Midbrain (tissue), 1 donor: ENCODE results near the gene BDKRB2.

Source experiments
- DNase-seq: peaks from one replicate; lab custom pipeline; 2025; lab: John Stamatoyannopoulos, UW

The BDKRB2 gene

DNA sequence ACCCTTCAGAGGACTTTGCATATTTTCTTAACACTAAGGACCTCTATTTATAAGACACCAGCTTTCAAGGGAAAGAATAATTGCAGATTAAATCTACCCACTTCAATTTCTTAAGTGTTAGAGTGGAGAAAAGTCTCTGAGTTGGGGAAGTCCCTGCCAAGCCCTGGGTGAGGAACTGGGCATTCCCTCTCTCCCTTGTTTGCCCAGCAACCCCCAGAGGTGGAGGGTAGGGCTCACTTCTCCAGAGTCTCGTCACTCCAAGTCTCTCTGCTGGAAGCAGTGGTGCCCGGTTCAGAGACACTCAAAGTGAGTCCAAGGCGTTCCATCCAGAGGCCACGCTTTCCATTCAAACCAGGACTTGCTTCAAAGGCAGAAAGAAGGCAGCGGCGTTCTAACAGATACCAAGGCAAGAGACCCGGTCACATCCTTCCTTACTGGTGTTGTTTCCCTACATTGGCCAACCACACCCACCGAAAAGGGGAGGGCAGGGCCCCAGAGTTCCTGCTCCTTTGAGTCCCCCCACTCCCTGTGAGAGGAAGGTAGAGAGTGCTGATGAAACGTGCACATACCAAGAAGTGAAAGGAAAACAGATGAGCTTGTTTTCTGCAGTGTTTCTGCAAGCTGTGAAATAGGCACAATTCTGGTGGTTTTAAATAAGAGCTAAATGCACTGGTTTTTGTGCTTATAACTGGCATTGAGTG, 6.1 kb upstream of the BDKRB2 start:
- peak; percentile 21 for DNase-seq

DNA sequence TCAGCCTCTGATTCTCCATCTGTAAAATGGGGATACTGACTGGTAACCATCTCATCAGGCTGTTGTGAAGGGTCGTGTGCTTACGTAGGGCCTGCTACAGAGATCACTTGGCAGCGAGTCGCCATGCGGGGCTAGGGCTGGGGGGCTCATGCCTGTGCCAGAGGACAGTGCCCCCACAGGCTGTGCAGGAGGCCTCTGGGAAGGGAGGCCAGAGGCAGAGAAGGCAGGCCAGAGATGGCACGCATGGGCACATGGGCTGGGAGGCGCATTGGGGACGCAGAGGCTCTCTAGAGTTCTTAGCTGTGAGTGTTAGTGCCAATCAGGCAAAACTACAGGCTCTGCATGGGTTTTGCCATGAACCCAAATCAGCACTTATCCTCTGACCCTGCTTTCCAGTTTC, 3.5 kb upstream of the BDKRB2 start:
- no peak for DNase-seq

GRCh38 chr14:96201965-96202364, 2.7 kb upstream of the BDKRB2 start:
- no peak for DNase-seq

DNA sequence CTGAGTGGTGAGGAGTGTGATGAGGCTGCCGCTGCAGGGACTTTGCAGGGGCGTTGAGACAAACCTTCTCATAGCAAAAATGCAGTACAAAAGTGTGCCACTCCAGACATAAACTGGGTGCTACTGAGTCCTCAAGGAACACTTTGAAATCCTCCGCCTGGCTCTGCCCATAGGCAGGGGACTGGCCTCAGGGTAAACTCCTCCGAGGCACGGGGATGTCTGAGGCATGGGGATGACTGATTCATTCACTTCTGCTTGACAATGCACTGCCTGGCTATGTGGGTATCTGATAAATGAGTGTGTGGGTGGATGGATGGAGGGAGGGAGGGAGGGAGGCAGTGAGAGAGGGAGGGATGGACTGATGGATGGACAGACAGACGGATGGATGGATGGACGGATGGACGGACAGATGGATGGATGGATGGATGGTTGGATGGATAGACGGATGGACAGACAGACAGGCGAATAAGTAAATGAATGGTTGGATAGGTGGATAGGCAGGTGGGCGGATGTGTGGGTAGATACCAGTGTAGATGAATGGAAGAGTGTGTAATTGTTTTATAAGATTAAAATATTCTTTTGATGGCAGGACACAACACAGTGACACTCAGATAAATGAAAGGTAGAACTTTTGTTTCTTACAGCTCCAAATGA, 2.1 kb upstream of the BDKRB2 start:
- DNase-seq, result no peak

GRCh38 chr14:96203116-96203515, 1.5 kb upstream of the BDKRB2 start:
- DNase-seq, result no peak

GRCh38 chr14:96203635-96204034, 1.0 kb upstream of the BDKRB2 start:
- DNase-seq, result no peak

DNA sequence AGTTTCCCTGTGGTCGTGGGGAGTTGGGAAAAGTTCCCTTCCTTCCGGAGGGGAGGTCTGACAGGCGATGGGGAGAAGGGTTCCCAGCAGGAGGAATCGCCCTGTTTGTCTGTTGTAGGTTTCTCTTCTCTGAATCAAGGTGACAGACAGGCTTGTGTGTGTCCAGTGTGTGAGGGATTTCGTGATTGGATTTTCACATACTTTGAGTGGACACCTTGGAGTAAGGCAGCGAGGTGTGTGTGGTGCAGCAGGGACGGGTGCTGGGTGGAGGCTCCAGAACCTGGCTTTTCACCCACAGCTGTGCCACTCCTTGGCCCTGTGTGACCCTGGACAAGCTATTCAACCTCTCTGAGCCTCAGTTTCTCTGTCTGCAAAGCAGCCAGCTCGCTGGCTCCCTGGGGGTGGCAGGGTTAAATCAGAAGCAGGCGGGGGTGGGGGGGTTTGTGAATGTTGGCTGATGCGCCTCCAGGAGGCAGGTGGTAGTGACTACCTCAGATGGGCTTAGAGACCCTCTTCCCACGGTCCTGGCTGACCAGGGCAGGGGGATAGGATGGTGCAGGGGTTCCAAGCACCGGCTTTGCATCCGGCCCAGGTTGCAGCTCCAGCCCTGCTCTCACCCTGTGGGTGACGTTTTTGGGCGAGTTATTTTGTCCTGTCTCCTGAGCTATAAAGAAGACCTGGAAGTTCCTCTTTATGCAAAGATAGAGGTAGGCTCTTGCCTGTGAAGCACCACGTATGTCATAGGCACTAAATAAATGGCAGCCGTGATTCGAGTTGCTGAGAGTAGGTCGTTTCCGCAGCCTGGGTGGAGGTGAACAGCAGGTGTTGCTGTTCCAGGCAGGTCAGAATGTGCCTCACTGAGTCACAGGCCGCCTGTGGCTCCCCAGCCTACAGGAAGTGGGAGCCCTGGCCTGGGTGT, 679 bp downstream of the BDKRB2 start:
- DNase-seq, result no peak

DNA sequence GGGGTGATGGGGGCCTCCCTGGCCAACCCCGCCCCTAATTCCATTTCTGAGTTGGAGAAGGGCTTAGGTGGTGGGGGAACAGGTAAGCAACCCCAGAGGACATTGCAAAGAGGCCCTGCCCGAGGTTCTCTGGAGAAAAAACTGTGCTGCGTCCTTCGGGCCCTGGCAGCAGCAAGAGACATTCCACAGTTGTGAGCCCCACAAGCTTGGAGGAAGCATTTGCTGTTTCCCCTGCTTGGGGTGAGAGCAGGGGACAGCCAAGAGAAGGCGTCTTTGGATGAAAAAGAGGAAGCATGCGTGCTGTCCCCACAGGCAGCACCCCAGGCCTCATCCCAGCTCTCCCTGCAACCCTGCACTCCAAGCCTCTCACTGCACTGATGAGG, 1.3 kb downstream of the BDKRB2 start:
- no peak for DNase-seq

DNA sequence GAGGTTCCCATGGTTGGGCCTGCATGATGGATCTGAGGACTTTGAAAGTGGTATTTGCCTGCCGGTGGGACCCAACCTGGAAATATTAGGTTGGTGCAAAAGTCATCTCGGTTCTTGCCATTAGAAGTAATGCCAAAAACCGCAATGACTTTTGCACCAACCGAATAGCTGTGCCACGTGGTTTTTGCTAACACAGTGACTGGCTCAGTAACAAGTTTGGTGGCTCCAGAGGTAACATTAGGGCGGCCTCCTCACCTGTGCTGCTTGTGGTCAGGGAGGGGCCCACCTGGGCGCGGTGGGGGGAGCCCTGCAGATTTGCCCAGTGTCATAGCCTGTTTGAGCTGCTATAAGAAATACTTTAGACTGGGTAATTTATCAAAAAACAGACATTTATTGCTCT, 1.8 kb downstream of the BDKRB2 start:
- DNase-seq, result no peak

DNA sequence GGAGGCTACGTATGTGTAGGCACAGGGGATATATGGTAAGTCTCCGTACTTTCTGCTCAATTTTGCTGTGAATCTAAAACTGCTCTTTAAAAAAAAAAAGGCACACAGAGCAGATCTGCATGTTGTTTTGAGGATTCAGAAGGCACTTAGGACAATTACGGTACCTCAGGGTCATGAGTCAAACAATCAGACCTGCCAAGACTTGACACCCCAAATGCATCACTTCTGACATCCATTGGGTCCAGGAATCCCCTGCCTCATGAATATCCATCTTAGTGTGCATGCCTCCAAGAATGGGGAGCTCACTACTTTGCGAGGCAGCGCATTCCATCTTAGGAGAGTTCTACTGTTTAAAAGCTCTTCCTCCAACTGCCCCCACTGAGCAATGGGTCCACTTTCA, 3.0 kb downstream of the BDKRB2 start:
- no peak for DNase-seq

DNA sequence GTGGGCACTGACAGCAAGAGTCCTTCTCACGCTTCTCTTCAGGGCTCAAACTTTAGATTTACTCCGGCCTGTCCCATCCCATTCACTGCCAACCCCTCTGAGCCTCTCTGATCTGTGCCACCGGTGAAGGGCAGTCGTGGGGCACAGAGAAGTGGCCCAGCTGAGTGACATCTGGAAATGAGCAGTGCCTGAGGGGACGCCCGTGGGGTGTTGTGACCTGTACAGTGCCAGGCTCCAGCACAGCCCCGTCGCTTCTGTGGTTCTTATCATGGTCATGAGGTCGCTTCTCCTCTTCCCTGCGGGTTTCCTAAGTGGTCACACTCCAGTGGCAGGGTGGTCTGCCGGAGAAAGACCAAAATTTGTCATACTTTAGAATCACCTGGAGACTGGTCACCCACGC, 4.1 kb downstream of the BDKRB2 start:
- DNase-seq, result no peak

DNA sequence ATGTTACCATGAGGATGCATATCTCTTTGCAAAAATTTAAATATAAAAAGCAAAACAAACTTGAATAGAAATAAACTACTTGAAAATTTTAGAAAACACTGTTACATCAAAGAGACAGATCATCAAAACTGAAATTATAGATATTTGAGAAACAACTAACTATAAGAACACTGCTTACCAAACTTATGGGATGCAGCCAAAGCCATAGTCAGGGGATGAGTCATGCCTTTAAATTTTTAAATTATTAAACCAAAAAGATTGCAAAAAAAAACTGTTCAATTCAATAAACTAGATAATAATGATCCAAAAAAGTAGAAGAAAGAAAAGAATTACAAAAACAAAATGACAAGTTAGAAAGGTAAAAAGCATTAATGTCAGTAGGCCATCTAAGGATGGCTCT, 7.5 kb downstream of the BDKRB2 start:
- no peak for DNase-seq

DNA sequence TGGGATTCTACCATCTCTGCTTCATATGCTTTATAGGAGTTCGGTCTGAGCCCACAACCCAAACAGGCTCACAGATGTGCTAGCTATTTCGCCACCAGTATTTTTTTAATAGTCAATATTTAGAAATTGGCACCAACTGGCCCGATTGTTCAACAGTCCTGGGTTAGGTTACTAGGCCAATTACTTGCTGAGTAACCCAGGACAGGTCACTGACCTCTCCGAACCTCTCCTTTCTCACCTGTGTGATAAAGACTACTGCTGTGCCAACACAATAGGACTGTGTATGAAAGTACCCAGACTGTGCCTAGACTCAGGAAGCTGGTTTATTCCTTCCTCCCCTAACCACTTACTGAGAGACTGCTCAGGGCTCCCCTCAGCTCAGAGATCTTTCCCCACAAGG, 8.3 kb downstream of the BDKRB2 start:
- no peak for DNase-seq

DNA sequence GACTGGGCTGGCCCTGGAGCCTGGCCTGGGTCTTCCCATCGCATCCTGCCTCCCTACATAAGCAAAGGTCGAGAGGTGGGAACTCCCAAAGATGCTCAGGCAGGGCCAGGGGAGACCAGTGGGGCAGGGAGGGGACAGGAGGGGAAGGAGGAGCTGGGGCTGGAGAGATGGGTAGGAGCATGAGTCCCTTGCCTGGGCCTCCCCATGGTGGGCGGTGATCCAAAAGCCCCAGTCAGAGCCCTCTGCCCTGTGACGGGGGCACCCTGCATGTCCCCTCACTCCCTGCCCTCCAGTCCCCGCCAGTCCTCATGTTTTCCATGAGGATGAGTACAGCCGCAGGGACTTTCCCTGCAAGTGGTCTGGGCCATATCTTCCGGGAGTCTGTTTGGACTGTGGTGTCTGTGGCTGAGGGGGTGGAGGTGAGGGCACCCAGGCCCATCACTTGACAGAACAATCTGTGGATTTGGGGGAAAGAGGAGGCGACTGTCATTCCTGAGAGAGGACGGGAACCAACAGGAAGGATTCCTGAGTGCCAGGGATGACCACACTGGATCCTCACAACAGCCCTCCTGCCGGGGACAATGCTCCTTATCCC, 9.3 kb downstream of the BDKRB2 start:
- no peak for DNase-seq

DNA sequence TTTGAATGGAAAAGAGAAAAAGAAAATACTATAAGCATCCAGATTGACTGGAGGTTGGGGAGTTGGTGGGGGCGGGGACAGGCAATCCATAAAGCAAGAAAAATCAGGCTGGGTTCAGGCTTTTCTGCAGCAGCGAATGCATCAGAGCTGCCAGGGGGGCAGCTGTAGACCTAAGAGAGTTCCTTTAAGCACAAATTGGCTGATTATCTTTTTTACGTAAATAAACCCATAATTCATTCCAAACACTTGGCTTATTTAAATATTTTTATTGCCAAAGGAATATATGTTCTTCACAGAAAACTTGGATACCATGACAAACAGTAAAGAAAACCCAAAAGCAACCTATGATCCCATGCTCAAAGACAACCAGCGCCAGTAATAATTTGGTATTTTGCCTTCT, 10.2 kb downstream of the BDKRB2 start:
- DNase-seq, result no peak

DNA sequence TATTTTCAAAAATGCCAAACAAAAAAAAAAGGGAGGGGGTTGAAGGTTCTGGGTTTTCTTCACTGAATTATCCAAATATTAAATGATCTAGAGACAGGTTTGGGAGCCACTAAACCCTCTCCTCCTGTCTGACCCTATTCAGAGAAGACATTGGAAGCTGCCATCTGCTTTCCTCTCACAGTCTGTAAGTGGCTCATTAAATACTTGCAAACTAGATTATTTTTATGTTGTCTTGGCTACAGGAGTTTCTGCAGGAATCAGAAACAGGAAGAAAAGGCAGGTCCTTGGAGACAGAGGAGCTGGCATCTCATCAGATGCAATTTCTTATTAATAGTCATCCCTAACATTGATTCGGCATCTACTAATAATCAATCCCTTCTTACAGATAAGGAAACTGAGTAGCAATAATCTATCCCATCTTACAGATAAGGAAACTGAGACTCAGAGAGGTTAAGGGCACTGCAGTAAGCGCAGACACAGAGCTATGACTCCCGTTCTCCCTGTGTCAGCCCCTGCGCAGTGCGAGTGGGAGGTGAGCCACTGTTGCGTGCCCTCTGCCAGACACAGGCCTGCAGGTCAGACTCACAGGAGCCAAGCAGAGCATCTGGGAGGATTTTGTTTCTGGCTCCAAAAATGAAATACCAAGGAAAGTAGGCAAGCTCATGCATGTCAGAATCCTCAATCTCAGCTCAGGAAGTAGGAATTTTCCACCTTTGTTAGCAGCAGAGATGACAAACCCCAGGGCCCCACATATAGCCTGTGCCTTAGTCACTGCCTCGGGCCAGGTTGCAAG, 11.0 kb downstream of the BDKRB2 start:
- DNase-seq, result no peak

- no peak for DNase-seq
These were observed 12.0 kb downstream of the BDKRB2 start for GRCh38 chr14:96216627-96217026.

DNA sequence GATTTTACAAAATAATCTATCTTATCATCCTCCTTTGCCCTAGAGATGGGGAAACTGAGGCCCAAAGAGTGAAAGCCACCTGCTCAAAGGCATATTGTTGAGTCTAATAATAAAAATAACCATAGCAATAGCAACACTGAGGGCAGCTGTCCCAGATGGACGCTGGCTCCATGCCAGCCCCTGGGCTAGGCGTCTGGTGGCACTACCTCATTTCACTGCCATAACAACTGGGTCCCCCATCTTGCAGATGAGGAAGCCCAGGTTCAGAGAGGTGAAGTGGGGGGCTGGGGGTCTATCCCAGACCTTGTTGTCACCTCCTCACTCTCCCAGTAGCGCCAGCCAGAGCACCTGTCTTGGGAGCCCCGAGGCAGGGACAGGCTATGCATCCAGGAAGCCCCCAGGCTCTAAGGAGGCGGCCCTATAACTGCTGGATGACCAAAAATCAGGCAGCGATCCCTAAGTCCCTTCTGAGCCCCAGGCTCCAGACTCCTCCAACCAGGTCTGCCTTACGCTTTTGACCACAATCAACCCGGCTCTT, 12.8 kb downstream of the BDKRB2 start:
- no peak for DNase-seq

GRCh38 chr14:96221109-96221650, 16.5 kb downstream of the BDKRB2 start:
- DNase-seq, result no peak

DNA sequence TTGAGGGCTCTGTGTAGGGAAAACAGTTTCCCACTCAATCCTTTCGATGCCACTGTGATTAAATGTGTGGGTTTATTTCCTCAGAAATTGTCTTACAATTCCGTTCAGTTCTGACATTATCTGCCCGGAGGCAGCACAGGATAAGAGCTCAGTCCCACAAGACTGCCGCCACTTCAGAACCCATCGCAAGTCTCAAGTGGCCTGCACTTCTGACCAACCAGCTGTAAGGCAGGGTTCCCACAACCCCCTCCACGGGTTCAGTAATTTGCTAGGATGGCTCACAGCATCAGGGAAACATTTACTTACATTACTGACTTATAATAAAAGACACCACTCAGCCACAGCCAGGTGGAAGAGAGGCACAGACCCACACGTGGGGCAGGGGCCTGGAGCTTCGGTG, 17.2 kb downstream of the BDKRB2 start:
- no peak for DNase-seq

DNA sequence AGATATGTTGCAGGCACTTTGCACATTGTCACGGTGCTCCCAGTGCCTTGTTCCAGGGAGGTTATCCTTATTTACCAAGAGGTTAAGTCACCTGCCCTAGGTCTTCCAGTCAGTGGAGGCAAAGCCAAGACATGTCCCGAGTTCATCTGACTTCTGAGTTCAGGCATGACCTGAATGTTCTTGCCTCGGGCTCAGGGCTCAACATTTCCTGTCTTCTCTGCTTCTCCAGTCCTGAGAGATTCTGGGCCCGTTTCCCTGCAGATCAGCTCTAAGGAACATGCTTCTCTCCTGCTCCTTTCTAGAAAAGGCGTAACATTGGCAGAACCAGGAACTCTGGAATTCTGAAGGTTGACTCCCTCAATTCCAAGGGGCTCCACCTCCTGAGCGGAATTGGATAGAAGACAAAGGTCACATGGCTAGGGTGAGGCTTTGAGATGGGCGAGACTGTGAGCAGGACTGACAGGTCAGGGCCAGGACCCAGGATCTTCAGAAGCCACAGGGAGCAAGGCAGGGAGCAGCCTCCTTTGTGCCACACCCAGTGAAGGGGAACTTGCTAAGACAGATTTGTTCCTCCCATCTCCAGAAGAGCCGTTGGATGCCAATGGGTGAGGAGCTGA, 19.9 kb downstream of the BDKRB2 start:
- DNase-seq, result no peak
